ENCODE results near the gene MYCBP. TPM values are rescaled to one million over a fixed set of nuclear protein-coding genes. Genes with fewer than 3 reads are reported as not detected.

Gene MYCBP
- total RNA-seq, 1 experiment from 2014 or later: 20.3 TPM

DNA sequence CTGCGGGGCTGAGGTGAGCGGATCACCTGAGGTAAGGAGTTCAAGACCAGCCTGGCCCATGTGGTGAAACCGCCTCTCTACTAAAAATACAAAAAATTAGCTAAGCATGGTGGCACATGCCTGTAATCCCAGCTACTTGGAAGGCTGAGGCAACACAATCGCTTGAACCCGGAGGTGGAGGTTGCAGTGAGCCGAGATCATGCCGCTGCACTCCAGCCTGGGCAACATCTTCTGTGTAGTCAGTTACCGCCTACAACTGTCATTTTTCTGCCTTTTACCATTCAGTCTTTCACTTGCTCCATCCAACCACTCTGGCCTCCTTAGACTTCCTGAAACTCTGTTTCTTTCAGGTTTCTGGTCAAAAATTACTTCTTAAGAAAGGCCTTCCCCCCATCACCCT lies 2.2 kb downstream of the MYCBP start:
- no peaks in the 10 kb centered on the region for H4K20me1 ChIP-seq (ENCODE audit: low read length)
- H3F3A ChIP-seq (ENCODE audit: low read length, unreplicated experiment): no peaks in the 10 kb centered on the region
- no peak overlapping the region for H3K9ac ChIP-seq (ENCODE audit: low read length)
- no peaks in the 10 kb centered on the region for H3K9me2 ChIP-seq (replicated peaks; ENCODE audit: low read length)
- DNase-seq: no peak
- no peaks in the 10 kb centered on the region for H3K9me3 ChIP-seq (ENCODE audit: low read length)
- no peak overlapping the region for H3K4me2 ChIP-seq (ENCODE audit: low read length)
- TF ChIP-seq EZH2 (IDR thresholded peaks at IDR 0.05; ENCODE audit: low read length, unreplicated experiment): no peak
- TF ChIP-seq, protein P1, sequence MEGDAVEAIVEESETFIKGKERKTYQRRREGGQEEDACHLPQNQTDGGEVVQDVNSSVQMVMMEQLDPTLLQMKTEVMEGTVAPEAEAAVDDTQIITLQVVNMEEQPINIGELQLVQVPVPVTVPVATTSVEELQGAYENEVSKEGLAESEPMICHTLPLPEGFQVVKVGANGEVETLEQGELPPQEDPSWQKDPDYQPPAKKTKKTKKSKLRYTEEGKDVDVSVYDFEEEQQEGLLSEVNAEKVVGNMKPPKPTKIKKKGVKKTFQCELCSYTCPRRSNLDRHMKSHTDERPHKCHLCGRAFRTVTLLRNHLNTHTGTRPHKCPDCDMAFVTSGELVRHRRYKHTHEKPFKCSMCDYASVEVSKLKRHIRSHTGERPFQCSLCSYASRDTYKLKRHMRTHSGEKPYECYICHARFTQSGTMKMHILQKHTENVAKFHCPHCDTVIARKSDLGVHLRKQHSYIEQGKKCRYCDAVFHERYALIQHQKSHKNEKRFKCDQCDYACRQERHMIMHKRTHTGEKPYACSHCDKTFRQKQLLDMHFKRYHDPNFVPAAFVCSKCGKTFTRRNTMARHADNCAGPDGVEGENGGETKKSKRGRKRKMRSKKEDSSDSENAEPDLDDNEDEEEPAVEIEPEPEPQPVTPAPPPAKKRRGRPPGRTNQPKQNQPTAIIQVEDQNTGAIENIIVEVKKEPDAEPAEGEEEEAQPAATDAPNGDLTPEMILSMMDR (conservative IDR thresholded peaks at IDR 0.05; ENCODE audit: low read depth, low read length): no peak
- TF ChIP-seq EZH2phosphoT487 (IDR thresholded peaks at IDR 0.05; ENCODE audit: borderline replicate concordance, low read length): no peak
- CTCF ChIA-PET: no interaction called here
- H3K36me3 ChIP-seq (ENCODE audit: low read depth, low read length): no peaks in the 10 kb centered on the region
- no peaks in the 10 kb centered on the region for H3K27me3 ChIP-seq (ENCODE audit: low read length)
- intact Hi-C loops (cut with micrococcal nuclease): loop anchor here (5.0 kb wide), 1 partner anchor 221 kb away; no protein-coding TSS in a partner anchor
- no peak overlapping the region for H2AFZ ChIP-seq (ENCODE audit: low read length)
- H3K4me1 ChIP-seq (ENCODE audit: insufficient read depth, low read length): peaks cover 14% of the 10 kb centered on the region; the same call in 1 of the 2 replicates
- POLR2A ChIA-PET (ENCODE audit: unreplicated experiment): no interaction called here
- BruUV-seq (replicated peaks): no TSS peak
- H3K79me2 ChIP-seq (ENCODE audit: low read length): peaks cover 21% of the 10 kb centered on the region
- no peak overlapping the region for H3K27ac ChIP-seq (ENCODE audit: low read length)
- H3K4me3 ChIP-seq (ENCODE audit: low read length): no peak overlapping the region
- ATAC-seq: no peak

DNA sequence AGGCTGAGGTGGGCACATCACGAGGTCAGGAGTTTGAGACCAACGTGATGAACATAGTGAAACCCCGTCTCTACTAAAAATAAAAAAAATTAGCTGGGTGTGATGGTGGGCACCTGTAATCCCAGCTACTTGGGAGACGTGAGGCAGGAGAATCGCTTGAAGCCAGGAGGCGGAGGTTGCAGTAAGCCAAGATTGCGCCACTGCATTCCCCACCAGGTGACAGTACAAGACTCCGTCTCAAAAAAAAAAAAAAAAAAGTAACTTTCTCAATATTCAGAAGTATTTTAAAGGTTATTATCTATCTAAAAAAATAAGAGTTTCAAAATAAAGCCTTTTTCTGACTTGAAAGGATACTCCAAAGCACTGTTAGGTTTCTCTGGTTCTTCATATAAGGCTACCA lies 5.9 kb downstream of the MYCBP start:
- BruUV-seq (replicated peaks): no TSS peak
- ATAC-seq: no peak
- CTCF ChIA-PET: no interaction called here
- no peaks in the 10 kb centered on the region for H3K9me3 ChIP-seq (ENCODE audit: low read length)
- H3K27me3 ChIP-seq (ENCODE audit: low read length): no peaks in the 10 kb centered on the region
- H3K27ac ChIP-seq (ENCODE audit: low read length): no peak overlapping the region
- no peak for DNase-seq
- H4K20me1 ChIP-seq (ENCODE audit: low read length): no peaks in the 10 kb centered on the region
- POLR2A ChIA-PET (ENCODE audit: unreplicated experiment): no interaction called here
- H3K4me2 ChIP-seq (ENCODE audit: low read length): no peak overlapping the region
- H3K9me2 ChIP-seq (replicated peaks; ENCODE audit: low read length): no peaks in the 10 kb centered on the region
- H2AFZ ChIP-seq (ENCODE audit: low read length): no peak overlapping the region
- H3F3A ChIP-seq (ENCODE audit: low read length, unreplicated experiment): no peaks in the 10 kb centered on the region
- TF ChIP-seq, protein P1 (conservative IDR thresholded peaks at IDR 0.05; ENCODE audit: low read depth, low read length): no peak
- no peak for TF ChIP-seq EZH2phosphoT487 (IDR thresholded peaks at IDR 0.05; ENCODE audit: borderline replicate concordance, low read length)
- no peak for TF ChIP-seq EZH2 (IDR thresholded peaks at IDR 0.05; ENCODE audit: low read length, unreplicated experiment)
- peaks cover 13% of the 10 kb centered on the region for H3K36me3 ChIP-seq (ENCODE audit: low read depth, low read length)
- no peak overlapping the region for H3K4me3 ChIP-seq (ENCODE audit: low read length)
- intact Hi-C loops (cut with micrococcal nuclease): no loop called here
- H3K9ac ChIP-seq (ENCODE audit: low read length): no peak overlapping the region
- peaks cover 13% of the 10 kb centered on the region for H3K79me2 ChIP-seq (ENCODE audit: low read length)
- peaks cover 7% of the 10 kb centered on the region; the same call in 1 of the 2 replicates for H3K4me1 ChIP-seq (ENCODE audit: insufficient read depth, low read length)

DNA sequence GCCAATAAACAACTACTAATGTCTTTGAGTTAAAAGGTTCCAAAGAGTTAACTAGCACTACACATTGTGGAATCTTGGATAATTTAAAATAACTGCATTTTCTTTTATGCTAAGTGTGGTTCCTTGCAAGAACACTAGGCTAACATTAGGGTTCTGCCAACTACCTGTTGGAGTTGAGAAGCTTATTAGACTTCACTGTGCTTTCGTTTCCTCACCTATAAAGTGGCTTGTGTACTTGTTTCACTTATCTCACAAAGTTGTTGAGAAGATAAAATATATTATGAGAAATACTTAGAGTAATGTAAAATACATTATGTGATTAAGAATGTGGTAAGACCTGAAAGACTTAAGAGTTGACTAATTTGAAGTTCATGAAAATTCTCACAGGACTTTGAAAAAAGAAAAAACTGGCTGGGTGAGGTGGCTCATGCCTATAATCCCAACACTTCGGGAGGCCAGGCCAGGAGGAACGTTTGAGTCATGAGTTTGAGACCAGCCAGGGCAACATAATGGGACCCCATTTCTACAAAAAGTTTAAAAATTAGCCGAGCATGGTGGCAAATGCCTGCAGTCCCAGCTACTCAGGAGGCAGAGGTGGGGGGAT lies 7.9 kb downstream of the MYCBP start:
- no TSS peak for BruUV-seq (replicated peaks)
- POLR2A ChIA-PET (ENCODE audit: unreplicated experiment): no interaction called here

More for the DNA sequence above, 7.9 kb downstream of the MYCBP start:
- no peak overlapping the region for H3K4me3 ChIP-seq (ENCODE audit: low read length)
- H3K27ac ChIP-seq (ENCODE audit: low read length): no peak overlapping the region
- H3K9ac ChIP-seq (ENCODE audit: low read length): no peak overlapping the region
- H4K20me1 ChIP-seq (ENCODE audit: low read length): no peaks in the 10 kb centered on the region
- no peak overlapping the region for H2AFZ ChIP-seq (ENCODE audit: low read length)
- H3F3A ChIP-seq (ENCODE audit: low read length, unreplicated experiment): no peaks in the 10 kb centered on the region
- H3K4me2 ChIP-seq (ENCODE audit: low read length): no peak overlapping the region
- ATAC-seq: no peak
- peaks cover 13% of the 10 kb centered on the region for H3K36me3 ChIP-seq (ENCODE audit: low read depth, low read length)
- 0 out of 2 replicates have a peak, but pooled peaks cover 4% of the 10 kb centered on the region for H3K79me2 ChIP-seq (ENCODE audit: low read length)
- H3K9me2 ChIP-seq (replicated peaks; ENCODE audit: low read length): no peaks in the 10 kb centered on the region
- TF ChIP-seq EZH2phosphoT487 (IDR thresholded peaks at IDR 0.05; ENCODE audit: borderline replicate concordance, low read length) (no peak), EZH2 (IDR thresholded peaks at IDR 0.05; ENCODE audit: low read length, unreplicated experiment) (no peak)
- TF ChIP-seq, protein P1 (conservative IDR thresholded peaks at IDR 0.05; ENCODE audit: low read depth, low read length): no peak
- no peaks in the 10 kb centered on the region for H3K9me3 ChIP-seq (ENCODE audit: low read length)
- intact Hi-C loops (cut with micrococcal nuclease): no loop called here
- H3K4me1 ChIP-seq (ENCODE audit: insufficient read depth, low read length): 0 out of 2 replicates have a peak, but pooled peaks cover 4% of the 10 kb centered on the region
- DNase-seq: no peak
- H3K27me3 ChIP-seq (ENCODE audit: low read length): no peaks in the 10 kb centered on the region
- CTCF ChIA-PET: no interaction called here

Measured in PC-3 (cell line).